HG02623 (cell line): ENCODE measurements around the gene SRPK3.
"Not testable (repeated sequence)": the region's sequence is repeated elsewhere in the genome, so short reads cannot be mapped to it uniquely, and the experiment has no call there.

Experiments used
- ATAC-seq: cut with Tn5 transposase; IDR thresholded peaks from one replicate; pipeline ENCODE4 v1.9.1; 2021; ENCODE audit warnings: moderate library complexity; ENCODE audit not compliant: unreplicated experiment

SRPK3 gene, protein sequence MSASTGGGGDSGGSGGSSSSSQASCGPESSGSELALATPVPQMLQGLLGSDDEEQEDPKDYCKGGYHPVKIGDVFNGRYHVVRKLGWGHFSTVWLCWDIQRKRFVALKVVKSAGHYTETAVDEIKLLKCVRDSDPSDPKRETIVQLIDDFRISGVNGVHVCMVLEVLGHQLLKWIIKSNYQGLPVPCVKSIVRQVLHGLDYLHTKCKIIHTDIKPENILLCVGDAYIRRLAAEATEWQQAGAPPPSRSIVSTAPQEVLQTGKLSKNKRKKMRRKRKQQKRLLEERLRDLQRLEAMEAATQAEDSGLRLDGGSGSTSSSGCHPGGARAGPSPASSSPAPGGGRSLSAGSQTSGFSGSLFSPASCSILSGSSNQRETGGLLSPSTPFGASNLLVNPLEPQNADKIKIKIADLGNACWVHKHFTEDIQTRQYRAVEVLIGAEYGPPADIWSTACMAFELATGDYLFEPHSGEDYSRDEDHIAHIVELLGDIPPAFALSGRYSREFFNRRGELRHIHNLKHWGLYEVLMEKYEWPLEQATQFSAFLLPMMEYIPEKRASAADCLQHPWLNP

DNA sequence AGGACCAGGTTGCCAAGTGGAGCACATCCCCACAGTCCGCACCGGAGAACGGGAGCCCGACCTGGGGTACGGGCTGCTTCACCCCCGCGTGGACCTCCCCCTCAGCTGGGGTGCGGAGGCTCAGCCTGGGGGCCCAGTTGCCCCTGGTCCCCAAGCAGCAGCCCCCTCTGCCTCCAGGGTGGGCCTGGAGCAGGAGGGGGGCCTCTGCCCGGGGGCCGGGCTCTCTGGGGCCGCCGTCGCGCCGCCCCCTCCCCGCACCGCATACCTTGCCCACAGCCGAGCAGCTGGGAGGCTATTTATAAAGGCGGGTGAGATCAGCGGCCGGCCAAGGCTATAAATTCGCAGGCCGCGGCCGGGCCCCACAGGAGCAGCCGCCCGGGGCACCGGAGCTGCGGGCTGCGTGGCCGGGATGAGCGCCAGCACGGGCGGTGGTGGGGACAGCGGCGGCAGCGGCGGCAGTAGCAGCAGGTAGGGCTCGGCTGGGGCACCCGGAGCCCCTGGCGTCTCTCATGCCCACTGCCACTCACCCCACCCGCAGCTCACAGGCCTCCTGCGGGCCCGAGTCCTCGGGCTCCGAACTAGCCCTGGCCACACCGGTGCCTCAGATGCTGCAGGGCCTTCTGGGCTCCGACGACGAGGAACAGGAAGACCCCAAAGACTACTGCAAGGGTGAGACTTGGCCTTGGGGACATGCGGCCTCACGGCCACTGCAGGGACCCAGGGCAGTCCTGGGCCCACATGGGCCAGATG lies at the start of gene SRPK3:
SRPK3 (plus strand) TSS at position 364 of the 750 bp plus-strand sequence; CDS start at position 410, 46 bp downstream.
- ATAC-seq = no peak

DNA sequence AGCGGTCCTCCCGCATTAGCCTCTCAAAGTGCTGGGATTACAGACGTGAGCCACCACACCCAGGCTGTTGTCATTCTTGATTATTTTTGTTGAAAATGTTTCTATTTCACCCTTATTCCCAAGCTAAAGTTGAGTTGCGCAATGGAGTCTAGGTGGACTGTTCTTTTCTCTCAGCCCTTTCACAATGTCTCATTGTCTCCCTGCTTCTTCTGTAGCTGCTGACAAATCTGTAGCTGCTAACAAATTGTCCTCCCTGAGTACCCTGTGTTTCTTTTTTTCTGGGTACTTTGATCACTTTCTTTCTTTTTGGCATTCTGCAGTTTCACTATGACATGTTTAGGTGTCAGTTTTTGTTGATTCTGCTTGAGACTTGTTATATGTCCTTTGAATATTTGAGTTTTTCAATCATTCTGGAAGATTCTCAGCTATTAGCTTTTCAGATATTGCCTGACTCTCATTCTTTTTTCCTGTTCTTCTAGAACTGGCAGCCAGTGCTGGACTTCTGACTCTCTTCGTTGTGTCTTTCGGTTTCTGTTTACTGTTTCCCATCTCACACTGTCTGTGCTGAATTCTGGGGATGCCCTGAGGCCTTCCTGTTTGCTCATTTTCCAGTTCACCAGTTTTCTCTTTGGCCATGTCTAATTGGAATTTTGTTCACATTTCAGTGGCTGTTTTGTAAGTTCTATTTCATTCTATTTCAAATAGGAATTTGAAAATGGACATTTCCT lies 49.6 kb upstream of the SRPK3 start:
- no peak for ATAC-seq

DNA sequence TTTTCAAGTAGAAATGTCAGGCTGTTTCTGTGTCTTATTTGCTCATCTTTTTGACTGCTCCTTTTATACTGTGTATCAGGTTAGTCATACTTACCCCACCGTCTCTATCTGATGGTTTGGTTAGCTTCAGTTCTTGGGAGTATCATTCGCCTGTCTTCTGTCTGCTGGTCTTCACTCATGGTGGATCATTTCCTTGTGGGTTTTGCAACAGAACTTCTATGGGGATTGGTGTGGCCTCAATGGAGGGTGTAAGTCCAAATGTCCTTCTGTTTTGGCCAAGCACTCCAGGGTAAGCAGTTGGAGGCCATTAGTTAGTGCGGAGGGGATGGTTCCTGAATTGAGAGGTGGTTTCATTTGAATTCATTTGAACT lies 49.0 kb upstream of the SRPK3 start:
- ATAC-seq = no peak

DNA sequence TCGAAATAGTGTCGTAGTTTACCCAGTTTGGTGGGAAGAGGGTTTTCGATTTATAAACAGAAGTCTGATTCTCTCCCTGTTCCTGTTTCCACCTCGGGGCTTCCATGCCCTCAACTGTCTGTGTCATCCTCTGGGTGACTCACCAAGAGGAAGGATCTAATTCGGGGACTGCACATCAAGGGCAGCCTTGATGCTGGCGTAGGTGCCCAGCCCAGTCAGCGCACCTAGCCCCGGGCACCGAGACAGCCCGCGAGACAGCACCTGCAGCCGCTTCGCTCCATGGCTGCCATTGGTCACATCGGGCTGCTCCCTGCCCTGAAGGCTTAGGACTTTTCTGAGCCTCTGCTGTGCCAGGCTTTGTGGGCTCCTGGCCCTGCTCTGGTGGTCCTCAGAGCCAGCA lies 48.4 kb upstream of the SRPK3 start:
- ATAC-seq = no peak

DNA sequence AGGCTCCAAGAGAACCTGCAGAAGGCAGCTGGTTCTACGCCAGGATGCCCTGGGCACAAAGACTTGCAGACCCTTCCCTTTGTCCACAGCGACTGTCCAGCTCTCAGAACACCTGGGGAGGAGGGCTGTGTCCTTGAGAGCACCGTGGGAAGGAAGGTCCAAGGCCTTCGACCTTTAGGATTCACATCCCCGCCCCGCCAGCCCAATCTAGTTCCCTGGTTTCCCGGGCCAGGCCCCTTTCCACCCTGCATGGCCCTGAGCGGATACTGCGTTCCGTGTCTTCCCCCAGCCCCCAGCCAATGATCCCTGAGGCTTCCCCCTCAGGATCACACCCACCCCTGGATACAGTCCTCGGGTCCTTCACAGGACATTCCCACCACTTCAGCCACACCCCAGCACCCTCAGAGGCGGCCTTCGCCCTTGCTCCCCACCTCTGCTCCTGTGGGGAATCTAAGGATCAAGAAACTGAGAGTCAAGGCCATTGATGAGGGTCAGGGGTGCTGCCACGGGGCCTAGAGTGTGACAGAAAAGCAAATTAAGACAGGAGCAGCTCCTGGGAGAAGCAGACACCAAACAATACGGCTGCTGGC lies 47.1 kb upstream of the SRPK3 start:
- no peak for ATAC-seq

DNA sequence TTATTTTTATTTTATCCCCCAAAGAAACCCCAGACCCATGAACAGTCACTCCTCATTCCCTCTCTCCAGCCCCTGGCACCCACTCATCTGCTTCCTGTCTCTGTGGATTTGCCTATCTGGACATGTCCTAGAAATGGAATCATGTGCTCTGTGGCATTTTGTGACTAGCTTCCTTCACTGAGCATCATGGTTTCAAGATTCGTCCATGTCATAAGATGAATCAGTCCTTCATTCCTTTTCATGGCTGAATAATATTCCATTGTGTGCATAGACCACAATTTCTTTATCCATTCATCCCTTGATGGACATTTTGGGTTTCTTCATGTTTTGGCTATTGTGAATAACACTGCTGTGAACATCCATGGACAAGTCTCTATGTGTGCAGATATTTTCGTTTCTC lies 46.0 kb upstream of the SRPK3 start:
- no peak for ATAC-seq

DNA sequence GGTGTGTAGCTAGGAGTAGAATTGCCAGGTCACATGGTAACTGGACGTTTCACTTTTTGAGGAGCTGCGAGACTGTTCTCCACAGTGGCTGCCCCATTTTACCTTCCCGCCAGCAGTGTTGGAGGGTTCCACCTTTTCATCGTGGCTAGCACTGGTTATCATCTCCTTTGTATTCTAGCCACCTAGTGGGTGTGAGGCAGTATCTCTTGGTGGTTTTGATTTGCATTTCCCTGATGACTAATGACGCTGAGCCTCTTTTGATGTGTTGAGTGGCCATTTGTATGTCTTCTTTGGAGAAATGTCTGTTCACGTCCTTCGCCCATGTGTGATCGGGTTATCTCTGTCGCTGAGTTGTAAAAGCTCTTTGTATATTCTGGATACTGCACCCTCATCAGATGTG lies 45.6 kb upstream of the SRPK3 start:
- ATAC-seq = no peak

DNA sequence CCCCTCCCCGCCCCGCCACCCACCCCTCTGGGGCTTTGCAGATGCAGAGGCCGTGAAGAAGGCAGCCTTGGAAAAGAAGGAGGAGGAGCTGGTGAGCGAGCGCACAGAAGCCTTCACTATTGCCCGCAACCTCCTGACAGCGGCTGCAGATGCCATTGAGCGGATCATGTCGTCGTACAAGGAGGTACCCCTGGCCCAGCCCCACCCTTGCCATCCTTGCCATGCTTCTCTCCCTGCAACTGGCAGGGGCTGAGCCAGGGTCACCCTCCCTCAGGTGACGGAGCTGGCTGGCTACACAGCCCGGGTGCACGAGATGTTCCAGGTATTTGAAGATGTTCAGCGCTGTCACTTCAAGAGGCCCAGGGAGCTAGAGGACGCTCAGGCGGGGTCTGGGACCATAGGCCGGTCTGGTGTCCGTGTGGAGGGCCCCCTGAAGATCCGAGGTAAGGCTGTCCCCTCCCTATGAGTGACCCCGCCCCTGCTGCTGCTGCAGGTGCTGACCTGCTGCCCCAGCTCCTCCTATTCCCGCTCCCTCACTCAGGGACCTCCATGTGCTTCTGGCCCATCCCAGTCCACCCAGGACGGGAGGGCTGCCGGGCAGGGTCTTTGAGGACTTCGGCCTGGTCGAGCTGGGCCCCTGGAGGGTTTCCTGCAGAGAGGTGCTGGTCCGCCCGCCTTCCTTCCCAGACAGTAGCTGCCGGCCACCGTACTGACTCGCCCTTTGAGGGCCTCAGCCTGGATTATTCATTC lies 44.6 kb upstream of the SRPK3 start:
- ATAC-seq = no peak

DNA sequence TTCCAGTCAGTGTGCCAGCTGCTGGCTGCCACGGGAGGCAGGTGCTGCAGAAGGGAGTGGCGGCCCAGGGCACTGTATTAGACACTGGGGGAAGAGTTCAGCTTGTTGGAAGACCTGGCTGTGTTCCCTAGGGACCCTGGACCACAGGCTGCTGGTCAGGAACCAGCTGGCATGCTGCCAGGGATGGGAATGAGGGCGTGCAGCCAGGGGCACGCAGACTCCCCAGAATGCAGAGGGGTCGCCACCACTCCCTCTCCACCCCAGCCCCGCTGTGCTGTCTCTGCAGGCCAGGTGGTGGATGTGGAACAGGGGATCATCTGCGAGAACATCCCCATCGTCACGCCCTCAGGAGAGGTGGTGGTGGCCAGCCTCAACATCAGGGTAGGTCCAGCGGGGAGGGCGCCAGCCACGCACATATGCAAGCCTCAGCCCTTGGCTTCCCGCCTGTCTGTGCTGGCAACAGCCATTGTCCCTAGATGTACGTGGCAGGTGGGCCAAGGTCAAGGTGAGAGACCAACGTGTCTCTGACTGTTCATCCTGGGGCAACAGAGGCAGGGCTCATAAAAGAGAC lies 43.9 kb upstream of the SRPK3 start:
- ATAC-seq = no peak

DNA sequence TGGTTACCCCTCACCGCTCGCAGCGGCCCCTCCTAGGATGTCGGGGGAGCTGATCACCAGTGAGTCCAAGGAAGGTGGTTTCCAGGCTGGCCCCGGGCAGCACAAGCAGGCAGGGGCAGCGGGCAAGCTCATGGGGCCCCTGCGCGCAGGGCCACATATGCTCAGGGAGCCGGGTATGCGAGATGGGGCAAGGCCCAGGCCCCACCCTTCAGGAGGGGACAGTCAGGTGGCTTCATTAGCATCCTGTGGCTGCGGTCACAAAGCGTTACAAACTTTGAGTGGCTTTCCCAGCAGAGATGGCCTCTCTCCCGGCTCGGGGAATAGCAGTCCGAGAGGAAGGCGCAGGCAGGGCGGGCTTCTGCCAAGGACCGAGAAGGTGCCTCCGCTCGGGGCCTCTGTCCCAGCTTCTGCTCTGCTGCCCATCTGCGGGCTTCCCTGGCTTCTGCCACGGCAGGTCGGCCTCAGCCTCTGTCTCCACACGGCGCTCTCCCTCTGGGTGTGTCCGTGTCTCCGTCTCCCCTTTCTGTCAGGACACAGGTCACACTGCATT lies 42.7 kb upstream of the SRPK3 start:
- ATAC-seq = no peak

DNA sequence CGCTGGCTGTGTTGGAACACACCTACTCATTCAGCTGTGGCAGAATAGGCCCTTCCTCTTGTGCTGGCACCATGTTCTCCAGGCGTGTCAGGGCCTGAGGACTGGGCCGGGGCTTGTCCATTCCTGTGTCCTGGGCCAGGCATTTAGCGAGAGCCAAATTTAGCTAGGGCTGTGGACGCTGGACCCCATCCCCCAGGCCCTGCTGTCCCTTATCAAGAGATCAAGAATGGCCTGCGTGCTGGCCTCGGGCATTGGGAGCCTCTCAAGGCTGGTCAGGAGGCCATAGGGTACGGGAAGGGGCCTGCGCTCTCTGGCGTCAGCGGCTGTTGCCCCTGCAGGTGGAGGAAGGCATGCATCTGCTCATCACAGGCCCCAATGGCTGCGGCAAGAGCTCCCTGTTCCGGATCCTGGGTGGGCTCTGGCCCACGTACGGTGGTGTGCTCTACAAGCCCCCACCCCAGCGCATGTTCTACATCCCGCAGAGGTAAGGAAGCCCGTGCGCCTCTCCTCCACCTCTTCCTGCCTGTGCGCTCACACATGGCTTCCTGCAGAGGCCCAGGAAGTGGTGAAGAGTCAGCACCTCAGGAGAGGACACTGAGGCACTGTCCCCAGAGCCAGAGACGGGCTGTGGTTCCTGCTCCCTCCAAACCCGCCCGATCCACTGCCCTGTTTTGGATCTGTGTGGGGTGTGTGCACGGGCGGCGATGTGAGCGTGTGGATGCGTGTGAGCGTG lies 40.9 kb upstream of the SRPK3 start:
- ATAC-seq = no peak

DNA sequence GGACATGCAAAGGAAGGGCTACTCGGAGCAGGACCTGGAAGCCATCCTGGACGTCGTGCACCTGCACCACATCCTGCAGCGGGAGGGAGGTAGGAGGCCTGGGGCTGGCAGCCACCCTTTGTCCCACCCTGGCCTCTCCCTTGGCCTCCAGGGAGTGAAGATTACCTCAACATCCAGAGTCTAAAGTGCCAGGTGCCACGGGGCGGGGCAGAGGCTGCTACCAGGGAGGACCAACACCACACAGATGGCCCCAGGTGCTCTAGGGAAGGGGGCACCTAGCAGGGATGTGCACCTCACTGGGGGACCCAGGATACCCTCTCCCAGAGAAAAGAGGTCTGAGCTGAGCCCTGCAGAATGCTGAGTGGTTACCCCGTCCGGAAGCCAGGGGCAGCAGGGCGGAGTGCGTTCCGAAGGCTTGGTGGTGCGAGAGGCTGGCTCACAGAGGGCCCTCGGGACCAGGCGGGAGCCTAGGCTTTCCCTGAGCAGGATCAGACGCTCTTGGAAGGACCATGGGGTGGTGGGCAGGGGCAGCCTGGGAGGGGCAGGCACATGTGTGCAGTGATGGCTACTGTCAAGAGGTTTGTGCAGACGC lies 40.1 kb upstream of the SRPK3 start:
- no peak for ATAC-seq

DNA sequence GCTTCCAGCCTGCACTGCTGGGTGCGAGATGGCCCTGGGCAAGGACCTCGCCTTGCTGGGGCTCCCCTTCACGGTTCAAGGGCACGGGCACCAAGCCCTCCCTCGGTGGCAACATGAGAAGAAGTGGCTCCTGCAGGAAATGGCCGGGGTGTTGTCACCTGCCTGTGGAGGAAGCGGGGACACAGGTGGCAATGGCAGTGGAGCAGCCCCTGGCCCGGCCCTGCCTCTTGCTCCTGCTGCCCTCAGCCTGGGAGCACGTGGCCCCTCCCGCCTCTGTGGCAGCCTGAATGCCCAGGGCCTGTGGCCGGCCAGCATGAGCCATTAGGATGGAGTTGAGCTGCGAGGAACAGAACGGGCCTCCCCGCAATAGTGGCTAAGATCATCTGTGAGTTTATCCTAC lies 39.4 kb upstream of the SRPK3 start:
- no peak for ATAC-seq

DNA sequence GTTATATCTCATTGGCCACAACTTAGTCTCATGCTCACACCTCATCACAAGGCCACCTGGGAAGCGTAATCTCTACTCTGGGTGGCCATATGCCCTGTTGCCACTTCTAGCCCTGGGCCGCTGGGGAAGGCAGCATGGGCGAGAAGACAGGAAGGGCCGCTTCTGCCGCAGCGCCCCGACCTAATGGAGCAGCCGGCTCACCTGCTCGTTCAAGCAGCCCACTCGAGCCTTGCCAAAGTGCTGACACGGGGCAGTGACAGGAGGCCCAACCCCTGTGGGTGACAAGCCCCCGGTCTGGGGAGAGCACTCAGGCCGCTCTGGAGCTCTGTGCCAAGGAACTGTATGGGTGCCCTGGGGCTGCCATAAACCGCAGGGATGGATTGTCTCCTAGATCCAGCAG lies 38.7 kb upstream of the SRPK3 start:
- not testable (repeated sequence) for ATAC-seq

DNA sequence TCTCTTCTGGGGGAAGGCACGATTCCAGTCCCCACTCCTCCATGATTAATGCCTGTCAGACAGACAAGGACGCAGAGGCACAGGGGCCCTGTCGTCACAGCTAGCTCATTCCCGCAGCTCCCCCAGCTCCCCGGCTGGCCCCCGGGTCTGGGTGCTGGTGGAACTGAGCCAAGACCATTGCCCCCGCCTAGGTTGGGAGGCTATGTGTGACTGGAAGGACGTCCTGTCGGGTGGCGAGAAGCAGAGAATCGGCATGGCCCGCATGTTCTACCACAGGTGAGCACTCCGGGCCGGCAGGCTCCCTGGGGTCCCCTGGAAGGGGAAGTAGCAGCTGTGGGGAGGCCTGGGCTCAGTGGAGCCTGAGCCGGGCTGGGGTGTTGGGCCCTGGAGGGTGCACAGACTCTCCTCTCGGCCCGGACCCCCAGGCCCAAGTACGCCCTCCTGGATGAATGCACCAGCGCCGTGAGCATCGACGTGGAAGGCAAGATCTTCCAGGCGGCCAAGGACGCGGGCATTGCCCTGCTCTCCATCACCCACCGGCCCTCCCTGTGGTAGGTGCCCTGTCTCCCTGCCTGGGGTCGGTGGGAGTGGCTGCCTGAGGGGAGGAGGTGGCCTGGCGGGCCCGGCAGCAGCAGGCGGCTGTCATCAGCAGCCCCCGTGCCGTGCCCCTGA lies 37.9 kb upstream of the SRPK3 start:
- ATAC-seq = not testable (repeated sequence)

DNA sequence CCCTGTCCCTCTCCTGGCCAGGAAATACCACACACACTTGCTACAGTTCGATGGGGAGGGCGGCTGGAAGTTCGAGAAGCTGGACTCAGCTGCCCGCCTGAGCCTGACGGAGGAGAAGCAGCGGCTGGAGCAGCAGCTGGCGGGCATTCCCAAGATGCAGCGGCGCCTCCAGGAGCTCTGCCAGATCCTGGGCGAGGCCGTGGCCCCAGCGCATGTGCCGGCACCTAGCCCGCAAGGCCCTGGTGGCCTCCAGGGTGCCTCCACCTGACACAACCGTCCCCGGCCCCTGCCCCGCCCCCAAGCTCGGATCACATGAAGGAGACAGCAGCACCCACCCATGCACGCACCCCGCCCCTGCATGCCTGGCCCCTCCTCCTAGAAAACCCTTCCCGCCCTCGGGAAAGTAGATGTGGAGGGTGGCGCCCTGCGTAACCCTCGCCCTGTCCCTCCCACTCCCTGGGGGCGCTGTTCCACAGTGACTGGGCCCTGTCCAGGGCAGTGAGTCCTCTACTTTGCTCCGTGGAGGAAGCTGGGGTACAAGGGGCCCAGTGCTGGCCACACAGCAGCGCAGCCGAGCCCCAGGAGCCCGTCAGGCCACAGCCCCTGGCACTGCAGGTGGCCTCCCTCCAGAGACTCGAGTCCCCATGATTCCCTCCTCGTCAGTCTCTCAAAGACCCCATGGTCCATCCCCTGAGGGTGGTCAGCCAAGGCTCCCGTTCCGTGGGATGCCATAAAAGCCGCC lies 37.2 kb upstream of the SRPK3 start:
- not testable (repeated sequence) for ATAC-seq
